ENCODE data around the gene FAF1.
A peak's percentile ranks its signal among the peaks of the same experiment; 100 is the strongest.

FAF1 gene

DNA sequence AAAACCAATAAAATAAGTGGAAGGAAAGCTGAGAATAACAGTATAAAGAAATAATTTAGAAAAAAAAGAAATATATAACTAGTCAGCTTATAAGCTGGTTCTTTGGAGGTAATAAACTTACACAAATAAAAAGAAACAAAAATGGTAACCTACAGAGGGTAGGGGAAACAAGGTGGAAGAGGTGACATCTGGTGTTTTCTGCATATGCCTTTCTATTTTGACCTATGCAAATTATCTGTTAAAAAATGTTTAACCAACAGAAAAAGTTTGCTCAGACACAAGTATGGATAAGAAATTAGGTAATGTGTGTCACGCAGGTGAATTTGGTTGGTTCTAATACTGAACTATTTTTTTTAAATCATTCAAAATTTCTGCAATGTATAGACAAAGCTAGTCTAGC is 483.3 kb downstream of the FAF1 start:
- DNase-seq = no peak

DNA sequence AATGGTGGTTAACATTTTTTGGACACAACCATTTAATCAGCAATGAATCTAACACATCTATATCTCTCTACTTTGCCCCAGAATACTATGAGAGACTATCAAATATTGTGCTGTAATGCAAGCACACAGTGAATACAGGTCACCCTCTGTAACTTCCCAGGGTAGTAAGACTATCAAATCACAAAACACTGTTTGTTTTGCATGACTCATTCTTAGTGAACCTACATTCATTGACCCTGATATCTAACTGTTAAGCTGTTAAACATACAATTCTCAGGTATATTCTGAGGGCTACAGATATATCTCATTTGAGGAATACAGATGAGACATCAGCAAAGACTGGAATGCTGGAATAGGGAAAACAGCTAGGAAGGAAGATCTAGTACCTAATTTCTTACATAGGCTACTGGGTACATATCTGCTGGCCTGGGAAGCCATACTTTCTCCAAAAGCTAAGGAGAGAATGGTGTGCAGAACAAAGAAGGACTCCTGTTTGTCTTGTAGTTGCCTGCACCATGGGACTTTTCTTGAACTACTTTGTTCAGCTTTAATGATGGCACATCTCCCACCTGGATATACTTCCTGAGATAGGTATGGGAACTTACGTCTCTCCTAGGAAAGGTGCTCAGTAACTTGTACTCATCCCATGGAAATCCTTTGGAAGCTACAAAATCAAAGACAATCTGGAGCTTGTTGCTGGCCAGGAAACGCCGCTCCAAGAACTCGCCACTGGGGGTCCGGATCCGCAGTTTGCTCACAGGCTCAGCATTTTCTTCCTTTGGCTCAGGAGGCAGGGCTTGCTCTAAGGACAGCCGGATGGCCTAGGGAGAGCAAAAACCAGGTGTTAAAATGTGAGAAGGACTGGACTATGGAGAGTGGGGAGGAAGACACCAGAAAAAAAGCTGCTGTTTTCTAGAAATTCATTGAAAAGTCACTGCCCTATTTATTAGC is 484.9 kb downstream of the FAF1 start:
- peak in 1 of 2 experiments; percentile 34 for DNase-seq

DNA sequence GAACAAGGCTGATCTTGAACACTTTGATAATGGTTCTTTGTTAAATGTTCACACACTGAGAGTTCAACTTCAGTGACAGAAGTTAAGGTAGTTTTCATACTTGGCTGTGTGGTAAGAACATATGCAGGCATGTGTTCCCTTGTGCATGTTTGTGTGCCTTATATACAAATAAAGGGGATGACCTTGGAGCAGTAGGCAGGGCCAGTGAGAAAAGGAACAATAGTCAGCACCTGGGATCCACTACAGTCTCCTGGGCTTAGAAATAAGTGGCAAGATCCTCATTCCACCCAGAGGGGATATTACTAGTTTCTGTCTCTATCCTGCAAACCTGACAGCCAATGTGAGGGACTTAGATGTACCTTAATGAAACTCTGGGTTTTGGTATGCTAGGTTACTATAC is 486.6 kb downstream of the FAF1 start:
- no peak for DNase-seq

DNA sequence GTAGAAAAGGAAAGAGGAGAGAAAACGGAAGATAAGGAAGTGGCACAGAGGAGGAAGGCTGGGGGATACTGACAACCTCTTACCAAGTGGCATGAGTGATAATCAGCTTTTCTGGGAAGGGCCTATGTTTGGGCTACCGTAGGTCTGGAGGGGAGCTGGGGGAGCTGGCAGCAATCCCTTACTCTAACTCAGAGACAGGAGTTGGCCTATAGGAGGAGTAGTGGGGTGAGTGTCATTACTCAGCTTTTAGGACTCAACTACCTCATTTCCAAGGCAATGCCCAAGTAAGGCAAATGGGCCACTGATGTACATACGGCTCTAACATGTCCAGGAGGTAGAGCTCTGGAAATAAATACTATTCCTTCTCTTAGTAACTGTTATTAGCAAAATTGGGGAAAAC is 488.1 kb downstream of the FAF1 start:
- DNase-seq = no peak

DNA sequence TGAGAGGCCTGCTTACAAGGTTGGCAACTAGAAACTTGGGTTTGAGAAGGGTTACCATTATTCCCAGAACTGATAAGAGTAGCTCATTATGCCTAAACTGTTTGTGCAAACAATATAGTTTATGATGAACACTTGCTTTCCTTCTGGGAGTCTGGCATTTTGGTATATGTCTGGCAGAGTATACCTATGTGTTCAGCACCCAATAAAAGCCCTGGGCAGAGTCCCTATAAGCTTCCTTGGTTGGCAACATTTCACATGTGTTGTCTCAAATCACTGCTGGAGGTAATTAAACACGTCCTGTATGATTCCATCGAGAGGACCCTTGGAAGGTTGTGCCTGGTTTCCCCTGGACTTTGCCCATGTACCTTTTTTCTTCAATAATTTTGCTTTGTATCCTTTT is 497.1 kb downstream of the FAF1 start:
- no peak for DNase-seq

DNA sequence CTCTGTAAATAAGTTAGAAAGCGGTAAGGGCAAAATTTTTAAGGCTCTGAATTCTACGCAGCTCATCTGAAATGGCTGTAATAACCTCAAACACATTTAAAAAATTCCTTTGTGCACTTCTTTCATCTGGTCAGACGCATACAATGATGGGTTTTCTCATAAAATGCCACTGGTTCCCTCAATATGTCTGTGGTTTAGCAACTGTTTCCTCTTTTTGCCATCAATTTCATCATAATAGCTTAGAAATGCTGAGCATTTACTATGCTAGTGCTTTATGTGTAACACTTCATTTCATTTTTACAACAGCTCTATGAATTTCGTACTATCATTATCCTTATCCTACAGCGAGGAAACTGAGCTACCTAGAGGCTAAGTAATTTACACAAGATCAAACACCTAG is 501.6 kb downstream of the FAF1 start:
- no peak for DNase-seq

DNA sequence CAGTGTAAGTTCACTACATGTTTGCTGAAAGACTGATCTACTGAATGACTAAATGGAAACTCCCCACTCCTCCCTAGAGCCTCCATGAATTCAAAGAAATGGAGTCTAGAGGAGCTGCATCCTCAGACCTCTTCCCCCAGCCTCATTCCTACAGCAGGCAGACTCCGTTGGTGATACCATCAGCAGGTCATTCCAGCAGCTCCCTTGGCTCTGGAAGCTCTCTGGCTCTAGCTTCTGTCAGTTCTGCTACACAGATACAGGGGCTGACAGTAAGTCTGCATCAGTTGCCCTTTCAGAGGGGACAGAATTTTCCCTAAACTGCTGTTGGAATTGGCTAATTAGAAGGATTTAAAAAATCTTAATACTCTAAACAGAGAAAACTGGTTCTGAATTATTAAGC is 505.2 kb downstream of the FAF1 start:
- DNase-seq = no peak

DNA sequence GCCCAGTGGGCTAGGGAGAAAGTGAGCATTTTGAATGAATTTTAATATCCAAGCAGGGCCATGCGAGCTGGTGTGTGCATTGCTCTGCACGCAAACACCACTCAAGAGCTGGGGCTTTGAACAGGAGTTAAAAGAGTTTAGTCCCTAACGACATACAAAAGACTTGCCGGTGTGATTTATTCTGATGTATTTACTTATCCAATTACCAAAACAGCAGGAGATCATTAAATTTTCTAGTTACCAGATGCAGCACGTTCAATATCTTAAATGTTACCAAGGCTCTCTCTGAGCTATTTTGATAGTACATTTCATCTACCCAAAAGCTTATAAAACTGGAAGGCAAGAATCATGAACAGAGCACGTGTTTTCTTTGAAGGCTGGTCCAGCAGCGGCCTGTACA is 506.8 kb downstream of the FAF1 start:
- peak; percentile 20 to 57 for DNase-seq

DNA sequence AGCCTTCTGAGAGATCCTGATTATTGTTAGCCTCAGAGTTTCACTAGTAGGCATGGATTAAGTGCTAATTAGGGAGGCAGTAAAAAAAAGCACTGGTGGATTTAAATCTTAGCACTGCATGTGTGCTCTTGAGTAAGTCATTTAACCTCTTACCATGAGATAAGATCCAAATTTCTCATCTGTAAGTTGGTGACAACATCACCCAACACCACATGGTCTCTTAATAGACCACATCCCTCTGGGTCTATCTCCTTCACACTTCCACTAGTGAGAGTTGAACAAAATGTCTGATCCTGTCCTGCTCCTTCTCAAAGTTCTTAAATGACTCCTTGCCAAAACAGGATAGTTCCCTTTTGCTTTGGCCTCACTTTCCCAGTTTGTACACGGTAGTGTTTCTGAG is 507.4 kb downstream of the FAF1 start:
- no peak for DNase-seq

DNA sequence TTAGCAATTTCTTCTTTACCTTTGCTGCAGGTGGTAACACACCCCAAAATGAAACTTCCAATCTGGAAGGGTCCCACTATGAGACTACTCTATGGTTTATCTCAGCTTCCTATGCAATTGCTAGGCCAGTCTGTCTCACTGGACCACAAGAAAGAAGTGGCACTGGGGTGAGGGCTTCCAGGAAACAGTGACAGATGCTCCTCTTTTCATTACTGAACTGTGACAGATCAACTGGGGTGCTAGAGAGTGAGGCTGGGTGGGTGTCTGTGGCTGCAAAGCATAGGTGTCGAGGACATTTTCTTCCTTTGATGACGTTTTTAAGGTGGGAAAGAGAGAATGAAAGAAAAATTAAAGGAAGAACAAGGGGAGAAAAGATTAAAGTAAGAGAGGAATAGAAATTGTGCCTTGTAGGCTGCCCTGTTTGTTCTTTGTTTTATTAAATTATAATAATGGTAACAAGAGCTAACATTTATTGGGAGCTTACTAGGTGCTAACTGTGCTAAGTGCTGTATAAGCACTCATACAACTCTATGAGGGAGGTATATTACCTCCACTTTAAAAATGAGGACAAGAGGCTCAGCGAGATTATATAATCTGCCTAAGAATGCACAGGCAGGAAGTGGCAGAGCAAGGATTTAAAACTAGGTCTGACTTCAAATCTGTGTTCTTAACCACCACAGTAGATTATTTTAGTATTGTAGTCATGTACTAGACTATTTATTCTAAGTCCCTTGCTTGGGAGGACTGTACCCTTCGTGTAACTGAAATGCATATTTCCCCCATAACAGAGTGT is 509.0 kb downstream of the FAF1 start:
- DNase-seq = no peak

DNA sequence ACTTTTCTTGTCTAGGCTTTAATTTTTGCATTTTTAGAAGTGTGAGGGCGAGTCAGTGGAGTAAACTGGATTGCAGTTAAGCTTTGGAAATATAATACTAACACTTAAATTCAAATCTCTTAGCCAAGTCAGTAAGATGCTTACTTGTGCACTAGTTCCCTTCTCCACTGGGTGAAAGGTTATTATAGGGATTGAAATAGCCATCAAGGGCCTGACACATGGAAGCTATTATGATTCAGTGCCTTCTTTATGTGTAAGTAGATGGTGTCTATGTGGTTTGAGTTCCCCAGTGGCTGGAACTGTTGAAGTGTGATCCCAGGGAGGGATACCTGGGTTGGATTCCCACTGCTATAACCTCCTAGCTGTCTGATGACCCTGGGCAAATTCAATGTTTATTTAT is 512.1 kb downstream of the FAF1 start:
- no peak for DNase-seq

DNA sequence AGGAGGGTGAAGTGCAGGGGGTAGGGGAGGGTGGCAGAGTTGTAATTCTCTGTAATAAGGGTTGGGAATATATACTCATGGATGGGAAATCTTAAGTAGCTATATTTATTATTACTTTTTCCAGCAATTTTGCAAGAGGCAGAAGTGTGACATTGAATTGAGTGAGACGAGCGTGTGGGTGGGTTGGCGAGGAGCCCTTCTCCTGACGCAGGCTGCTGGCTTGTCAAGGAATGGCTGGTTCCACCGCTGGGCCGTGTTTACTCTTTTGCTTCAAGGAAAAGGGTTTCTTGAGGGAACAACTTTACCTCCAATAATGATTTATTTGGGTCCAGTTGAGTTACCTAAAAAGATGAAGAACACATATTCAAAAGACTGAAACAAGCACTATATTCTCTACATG is 518.9 kb downstream of the FAF1 start:
- DNase-seq = no peak

DNA sequence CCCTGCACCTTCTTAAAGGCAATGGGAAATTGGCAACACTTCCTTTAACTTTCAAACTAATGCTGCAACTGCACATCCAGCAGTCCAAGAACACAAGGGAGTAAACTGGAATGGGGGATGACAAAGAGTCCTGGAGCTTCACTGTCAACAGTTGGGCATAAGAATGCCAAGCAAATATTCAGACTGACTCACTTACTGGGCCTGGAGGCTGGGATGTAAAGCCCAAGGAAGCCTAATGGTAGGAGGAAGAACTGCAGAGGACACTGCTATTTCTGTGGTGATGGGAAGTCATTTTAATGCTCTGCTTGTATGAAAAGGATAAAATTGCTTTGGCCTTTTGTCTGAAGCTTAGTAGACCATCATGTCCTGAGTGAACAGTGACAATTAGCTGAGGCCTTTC is 521.1 kb downstream of the FAF1 start:
- DNase-seq = no peak

DNA sequence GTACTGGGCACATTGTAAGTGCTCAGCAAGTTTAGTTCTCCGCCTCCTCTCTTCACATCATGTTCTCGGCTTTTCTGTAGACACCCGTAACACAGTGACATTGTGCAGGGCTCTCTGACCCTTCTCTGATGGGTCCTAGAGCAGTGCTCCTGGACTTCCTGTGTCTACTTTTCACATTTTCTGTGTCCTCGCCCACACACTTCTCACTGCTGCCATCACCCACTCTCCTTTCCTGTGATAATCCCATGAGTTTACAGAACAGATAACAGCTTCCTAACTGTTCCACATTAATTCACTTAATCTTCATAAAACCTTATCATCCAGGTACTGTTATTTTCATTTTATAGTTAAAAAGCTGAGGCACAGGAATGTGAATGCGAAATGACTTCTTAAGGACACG is 523.6 kb downstream of the FAF1 start:
- DNase-seq = no peak

DNA sequence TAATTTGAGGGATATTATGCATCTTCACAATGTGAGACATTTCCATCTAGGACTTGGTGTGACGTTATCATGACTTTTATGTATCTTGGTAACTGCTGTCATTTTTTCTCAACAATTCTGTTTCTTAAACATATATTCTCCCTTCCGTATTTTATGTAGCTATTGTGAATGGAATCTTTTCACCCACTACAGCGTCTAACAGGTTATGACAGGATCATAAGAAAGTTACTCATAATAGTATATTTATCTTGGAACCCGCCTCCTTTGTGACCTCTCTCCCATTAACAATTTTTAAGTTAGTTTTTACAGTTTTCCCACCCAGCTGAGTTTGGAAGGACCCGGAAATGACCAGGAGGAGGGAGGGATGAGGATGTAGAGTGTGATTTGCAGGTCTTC is 530.1 kb downstream of the FAF1 start:
- no peak for DNase-seq

DNA sequence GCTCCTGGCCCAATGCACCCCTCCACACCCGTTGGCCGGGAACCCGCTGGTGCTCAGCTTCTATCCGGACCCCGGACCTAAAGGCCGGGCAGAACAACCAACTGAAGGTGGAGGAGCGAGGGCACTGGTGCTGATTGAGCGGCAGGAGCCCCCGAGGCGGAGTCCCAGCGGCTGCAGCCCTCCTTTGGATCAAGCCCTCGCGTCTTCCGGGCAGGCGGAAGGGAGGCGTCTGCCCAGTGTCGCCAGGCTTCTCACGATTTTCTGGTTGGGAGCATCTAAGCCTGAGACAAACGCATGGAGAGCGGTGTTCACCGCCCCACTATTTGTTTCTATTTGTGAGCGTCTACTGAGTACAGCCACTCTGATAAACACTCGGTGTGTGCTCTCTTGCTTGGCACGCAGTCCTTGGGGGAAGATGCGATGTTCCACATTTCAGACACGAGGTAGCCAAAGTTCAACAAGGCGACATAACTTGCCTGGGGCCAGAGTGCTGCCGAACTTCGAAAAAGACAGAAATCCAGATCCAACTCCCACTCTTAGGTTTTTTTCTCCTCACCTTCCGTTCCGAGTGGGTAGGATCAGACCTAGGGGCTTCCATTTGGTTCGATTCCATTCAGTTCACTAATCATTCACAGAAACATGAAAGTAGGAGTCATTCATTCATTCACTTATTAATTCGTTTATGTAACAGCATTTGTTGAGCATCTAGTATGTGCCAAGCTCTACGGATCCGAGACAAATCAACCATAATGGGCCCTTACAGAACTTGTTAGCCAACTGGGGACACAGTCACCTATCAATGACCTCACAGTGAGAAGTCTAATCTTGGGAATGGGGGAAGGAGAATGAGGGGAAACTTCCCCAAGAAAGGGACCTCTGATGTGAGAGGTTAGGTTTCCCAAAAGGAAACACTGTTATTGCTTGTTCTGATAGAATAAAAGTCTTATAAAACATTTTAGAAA is 532.0 kb downstream of the FAF1 start:
- DNase-seq = no peak

DNA sequence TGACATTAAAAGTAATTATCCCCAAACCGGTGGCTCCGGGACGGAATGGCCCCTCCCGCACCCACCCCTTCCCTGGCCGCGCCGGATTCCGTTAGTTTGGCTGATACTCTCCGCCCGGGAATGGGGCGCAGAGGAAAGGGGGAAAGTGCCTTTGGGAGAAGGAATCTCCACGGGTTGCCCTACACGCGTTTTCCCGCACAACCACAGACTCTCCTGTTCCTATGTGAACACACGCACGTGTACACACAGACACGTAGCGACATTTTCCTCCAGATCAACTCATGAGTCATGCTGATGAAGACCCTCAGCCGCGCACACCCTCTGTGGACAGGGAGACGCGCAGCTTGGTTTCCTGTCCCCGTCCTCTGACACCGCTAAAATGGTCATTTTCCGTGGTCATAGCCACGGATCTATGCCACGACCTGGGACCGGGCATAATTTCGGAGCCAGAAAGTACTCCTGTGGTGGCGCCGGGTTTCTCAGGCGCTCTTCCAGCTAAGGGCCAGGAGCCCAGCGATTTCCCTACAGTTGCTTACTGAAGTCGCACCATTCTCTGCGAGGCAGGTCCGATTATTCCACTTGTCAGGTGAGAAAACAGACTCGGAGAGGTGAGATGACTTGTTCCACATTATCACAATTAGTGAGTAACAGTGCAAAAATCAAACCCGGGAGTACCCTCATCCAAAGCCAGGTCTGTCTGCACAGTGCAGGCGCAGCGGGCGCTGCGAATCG is 532.8 kb downstream of the FAF1 start:
- DNase-seq = no peak

DNA sequence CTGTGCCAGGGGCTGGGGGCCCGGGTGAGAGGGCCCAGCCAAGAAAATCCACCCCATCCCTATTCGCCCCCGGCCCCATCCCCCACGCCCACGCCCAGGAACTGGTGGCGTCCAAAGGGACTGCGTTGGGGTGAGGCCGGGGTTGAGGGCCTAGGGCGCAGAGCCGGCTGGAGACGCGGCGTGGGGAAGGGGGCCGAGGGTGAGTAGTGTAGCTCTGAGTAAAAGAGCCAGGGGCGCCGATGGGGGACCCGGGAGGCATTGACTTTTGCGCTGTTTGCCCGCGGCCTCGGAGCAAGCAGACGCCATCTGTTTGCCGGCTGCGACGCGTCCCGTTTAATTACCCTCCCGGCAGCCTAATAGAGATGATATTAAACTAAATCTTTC is 533.4 kb downstream of the FAF1 start:
- DNase-seq = peak in 1 of 2 experiments; percentile 19

DNA sequence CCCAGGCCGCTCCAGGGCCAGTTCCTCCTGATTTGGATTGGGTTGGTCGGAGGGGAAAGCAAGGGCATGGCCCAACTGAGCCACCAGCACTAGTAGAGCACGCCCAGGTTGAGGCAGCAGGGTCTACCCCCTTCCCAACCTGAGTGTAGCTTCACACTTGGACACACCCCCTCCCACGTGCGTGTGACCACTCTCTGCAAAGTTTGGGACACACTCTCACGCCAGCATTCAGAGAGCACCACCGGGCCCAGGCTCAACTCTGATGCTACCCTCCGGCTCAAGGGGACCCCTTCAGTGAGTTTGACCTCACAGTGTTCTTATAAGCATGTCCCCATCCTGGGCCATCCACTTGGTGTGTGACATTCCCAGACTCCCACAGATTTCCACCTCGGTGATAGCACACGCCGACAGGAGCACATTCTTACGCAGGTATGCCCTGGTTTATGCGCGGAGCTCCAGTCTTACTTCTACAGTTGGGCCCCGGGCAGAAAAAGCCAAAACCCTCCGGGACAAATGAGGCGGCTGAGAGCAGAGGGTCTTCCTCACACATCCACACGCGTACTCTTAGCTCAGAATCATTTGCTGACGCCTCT is 533.9 kb downstream of the FAF1 start:
- no peak for DNase-seq

DNA sequence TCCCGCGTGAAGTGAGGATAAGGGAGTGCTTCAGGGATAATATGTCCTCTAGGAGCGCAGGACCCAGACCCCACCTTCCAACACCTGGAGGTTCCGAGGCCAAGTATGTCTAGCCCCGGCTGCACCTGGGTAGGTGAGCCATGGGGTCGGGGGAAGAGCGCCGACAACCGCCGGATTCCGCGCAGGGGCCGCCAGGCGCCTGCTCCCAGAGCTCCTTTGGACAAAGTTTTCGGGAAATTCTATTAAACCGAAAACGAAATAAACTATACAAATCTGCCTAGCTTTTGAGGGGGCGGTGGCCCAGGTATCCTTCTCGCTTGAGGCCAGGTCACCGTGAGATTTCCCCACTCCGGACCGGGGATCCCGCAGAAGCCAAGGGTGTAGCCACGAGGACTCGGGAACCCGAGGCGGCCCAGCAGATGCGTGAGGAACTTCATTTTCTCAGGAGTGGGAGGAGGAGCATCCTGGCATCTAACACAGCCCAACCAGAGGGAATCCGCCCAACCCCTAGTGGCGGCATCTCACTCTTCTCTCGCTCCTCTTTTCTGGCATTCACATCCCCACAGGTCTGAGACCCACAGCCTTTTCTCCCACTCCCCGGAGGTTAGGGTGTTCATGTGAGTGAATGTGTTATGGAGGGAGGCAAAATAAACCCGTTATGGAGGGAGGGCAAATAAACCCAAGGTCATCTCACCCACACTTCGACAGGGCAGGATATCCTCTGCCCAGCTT is 534.5 kb downstream of the FAF1 start:
- no peak for DNase-seq

DNA sequence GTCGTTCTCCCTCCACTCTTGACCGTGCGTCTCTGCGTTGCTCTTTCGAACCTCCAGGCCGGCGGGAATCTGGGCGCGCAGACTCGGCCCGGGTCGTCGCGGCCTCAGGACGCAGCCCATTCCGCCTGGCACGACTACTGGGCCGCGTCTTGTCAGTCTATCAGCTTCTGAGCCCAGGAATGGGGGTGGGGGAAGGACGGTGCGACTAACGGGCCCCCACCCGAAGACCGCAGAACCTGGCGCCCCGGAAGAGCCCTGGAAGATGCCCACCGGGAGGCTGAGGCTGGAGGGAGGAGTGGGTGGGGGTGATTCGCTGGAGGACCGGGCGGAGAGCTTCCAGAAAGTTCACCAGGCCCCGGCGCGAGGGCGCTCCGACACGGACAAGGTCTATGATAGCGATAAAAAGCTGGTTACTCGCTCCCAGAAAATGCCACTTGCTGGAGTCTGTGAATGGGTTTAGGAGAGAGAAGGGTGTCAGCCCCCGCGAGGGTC is 535.1 kb downstream of the FAF1 start:
- DNase-seq = no peak
